ENCODE results near the gene ZNF90.
"Not testable (repeated sequence)": the region's sequence is repeated elsewhere in the genome, so short reads cannot be mapped to it uniquely, and the experiment has no call there.

The ZNF90 gene

GRCh38 chr19:20082876-20083275 lies 5.1 kb downstream of the ZNF90 start:
- not testable (repeated sequence) for H3K9ac ChIP-seq (ENCODE audit: low read depth in 1 of 2, low read length in 2 of 2); H3K27me3 ChIP-seq (ENCODE audit: control insufficient read depth in 1 of 2, insufficient read depth in 2 of 2, low read length in 2 of 2); H3K36me3 ChIP-seq (ENCODE audit: control insufficient read depth in 1 of 2, insufficient read depth in 2 of 2, low read length in 2 of 2); H3K27ac ChIP-seq (ENCODE audit: low read depth, low read length); H3K4me1 ChIP-seq (ENCODE audit: control insufficient read depth in 1 of 2, insufficient read depth in 2 of 2, low read length in 2 of 2); H3K4me3 ChIP-seq (ENCODE audit: low read depth in 1 of 2, low read length in 2 of 2)
- H3K9me3 ChIP-seq (ENCODE audit: control insufficient read depth in 1 of 2, low read length in 2 of 2): peaks cover 2 to 15% of the 10 kb centered on the region in 2 donors

DNA sequence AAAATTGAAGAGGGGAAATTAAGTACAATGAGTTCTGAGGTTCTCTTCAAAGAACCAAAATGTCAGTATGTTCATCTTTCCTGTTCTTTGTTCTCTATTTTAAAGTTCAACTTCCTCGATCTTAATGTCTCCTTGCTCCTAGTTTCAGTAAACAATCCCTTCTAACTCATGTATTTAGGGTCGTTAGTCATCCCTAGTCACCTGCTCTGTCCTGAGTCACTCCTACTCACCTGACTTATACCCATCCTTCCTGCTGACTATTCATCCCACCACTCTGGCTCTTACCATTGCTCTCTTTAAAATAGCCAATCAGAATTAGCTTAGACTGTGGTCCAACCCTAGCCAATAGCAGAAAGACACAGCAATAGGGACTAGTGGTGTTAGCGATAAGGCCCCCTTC lies 24.3 kb downstream of the ZNF90 start:
- Histone ChIP-seq H3K36me3 (ENCODE audit: control insufficient read depth in 1 of 2, insufficient read depth in 2 of 2, low read length in 2 of 2) (peaks cover 0 to 3% of the 10 kb centered on the region in 2 donors), H3K27me3 (ENCODE audit: control insufficient read depth in 1 of 2, insufficient read depth in 2 of 2, low read length in 2 of 2) (no peaks in the 10 kb centered on the region), H3K9me3 (ENCODE audit: control insufficient read depth in 1 of 2, low read length in 2 of 2) (peaks cover 40 to 44% of the 10 kb centered on the region in 2 donors)

DNA sequence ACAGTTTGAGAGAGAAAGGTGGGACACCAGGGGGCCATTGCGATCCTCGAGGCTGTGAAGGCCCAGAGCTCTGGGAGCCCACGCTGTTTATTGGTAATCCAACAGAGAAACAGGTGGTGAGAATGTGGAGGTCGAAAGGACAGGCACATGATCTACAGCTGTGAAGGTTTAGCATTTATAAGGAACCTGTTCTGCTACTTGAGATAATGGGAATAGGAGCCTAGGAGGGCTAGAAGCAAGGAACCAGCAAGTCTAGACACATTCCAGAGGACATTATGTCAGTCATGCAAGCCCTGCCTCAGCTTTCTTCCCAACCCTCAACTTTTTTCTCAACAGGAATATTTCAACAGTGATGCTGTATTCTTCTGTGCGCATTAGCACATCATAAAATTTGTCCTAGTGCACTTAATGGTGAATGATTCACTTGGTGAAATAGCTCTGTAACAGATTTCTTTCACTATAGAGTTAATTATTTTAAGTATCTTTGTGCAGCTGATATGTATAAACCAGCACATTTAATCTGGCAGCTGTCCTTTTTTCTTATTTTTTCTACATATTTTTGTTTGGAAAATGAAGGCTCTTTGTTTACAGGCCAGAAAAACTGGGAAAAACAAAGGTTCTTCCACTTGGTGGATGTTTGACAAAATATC lies 25.4 kb downstream of the ZNF90 start:
- Histone ChIP-seq H3K27ac (ENCODE audit: low read depth, low read length) (no peak overlapping the region), H3K9ac (ENCODE audit: low read depth in 1 of 2, low read length in 2 of 2) (no peak overlapping the region), H3K27me3 (ENCODE audit: control insufficient read depth in 1 of 2, insufficient read depth in 2 of 2, low read length in 2 of 2) (no peaks in the 10 kb centered on the region), H3K36me3 (ENCODE audit: control insufficient read depth in 1 of 2, insufficient read depth in 2 of 2, low read length in 2 of 2) (peaks cover 0 to 4% of the 10 kb centered on the region in 2 donors), H3K4me3 (ENCODE audit: low read depth in 1 of 2, low read length in 2 of 2) (no peak overlapping the region), H3K9me3 (ENCODE audit: control insufficient read depth in 1 of 2, low read length in 2 of 2) (peaks cover 39 to 44% of the 10 kb centered on the region in 2 donors), H3K4me1 (ENCODE audit: control insufficient read depth in 1 of 2, insufficient read depth in 2 of 2, low read length in 2 of 2) (no peaks in the 10 kb centered on the region)

More for the DNA sequence above, 24.3 kb downstream of the ZNF90 start:
- H3K4me3 ChIP-seq (ENCODE audit: low read depth in 1 of 2, low read length in 2 of 2): peak overlapping the region in 1 of 2 donors; percentile 0
- no peak overlapping the region for H3K9ac ChIP-seq (ENCODE audit: low read depth in 1 of 2, low read length in 2 of 2)
- no peaks in the 10 kb centered on the region for H3K4me1 ChIP-seq (ENCODE audit: control insufficient read depth in 1 of 2, insufficient read depth in 2 of 2, low read length in 2 of 2)
- H3K27ac ChIP-seq (ENCODE audit: low read depth, low read length): no peak overlapping the region

GRCh38 chr19:20107301-20107700 lies 29.5 kb downstream of the ZNF90 start:
- Histone ChIP-seq H3K9ac (ENCODE audit: low read depth in 1 of 2, low read length in 2 of 2) (no peak overlapping the region), H3K9me3 (ENCODE audit: control insufficient read depth in 1 of 2, low read length in 2 of 2) (peaks cover 21 to 35% of the 10 kb centered on the region in 2 donors), H3K4me1 (ENCODE audit: control insufficient read depth in 1 of 2, insufficient read depth in 2 of 2, low read length in 2 of 2) (no peaks in the 10 kb centered on the region), H3K4me3 (ENCODE audit: low read depth in 1 of 2, low read length in 2 of 2) (no peak overlapping the region), H3K36me3 (ENCODE audit: control insufficient read depth in 1 of 2, insufficient read depth in 2 of 2, low read length in 2 of 2) (peaks cover 0 to 4% of the 10 kb centered on the region in 2 donors), H3K27ac (ENCODE audit: low read depth, low read length) (no peak overlapping the region), H3K27me3 (ENCODE audit: control insufficient read depth in 1 of 2, insufficient read depth in 2 of 2, low read length in 2 of 2) (no peaks in the 10 kb centered on the region)

DNA sequence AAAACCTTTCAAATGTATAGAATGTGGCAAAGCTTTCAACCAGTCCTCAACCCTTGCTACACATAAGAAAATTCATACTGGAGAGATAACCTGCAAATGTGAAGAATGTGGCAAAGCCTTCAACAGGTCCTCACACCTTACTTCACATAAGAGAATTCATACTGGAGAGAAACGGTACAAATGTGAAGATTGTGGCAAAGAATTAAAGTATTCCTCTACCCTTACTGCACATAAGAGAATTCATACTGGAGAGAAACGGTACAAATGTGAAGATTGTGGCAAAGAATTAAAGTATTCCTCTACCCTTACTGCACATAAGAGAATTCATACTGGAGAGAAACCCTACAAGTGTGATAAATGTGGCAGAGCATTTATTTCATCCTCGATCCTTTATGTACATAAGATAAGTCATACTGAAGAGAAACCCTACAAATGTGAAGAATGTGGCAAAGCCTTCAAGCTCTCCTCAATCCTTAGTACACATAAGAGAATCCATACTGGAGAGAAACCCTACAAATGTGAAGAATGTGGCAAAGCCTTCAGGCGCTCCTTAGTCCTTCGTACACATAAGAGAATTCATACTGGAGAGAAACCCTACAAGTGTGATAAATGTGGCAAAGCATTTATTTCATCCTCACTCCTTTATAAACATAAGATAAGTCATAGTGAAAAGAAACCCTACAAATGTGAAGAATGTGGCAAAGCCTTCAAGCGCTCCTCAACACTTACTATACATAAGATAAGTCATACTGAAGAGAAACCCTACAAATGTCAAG lies 40.5 kb downstream of the ZNF90 start:
- H3K27ac ChIP-seq (ENCODE audit: low read depth, low read length); H3K4me1 ChIP-seq (ENCODE audit: control insufficient read depth in 1 of 2, insufficient read depth in 2 of 2, low read length in 2 of 2); H3K9ac ChIP-seq (ENCODE audit: low read depth in 1 of 2, low read length in 2 of 2); H3K36me3 ChIP-seq (ENCODE audit: control insufficient read depth in 1 of 2, insufficient read depth in 2 of 2, low read length in 2 of 2); H3K4me3 ChIP-seq (ENCODE audit: low read depth in 1 of 2, low read length in 2 of 2); H3K27me3 ChIP-seq (ENCODE audit: control insufficient read depth in 1 of 2, insufficient read depth in 2 of 2, low read length in 2 of 2): not testable (repeated sequence)
- H3K9me3 ChIP-seq (ENCODE audit: control insufficient read depth in 1 of 2, low read length in 2 of 2): peaks cover 54 to 58% of the 10 kb centered on the region in 2 donors

- Histone ChIP-seq H3K27me3 (ENCODE audit: control insufficient read depth in 1 of 2, insufficient read depth in 2 of 2, low read length in 2 of 2) (no peaks in the 10 kb centered on the region), H3K9me3 (ENCODE audit: control insufficient read depth in 1 of 2, low read length in 2 of 2) (peaks cover 41 to 51% of the 10 kb centered on the region in 2 donors), H3K9ac (ENCODE audit: low read depth in 1 of 2, low read length in 2 of 2) (no peak overlapping the region), H3K4me3 (ENCODE audit: low read depth in 1 of 2, low read length in 2 of 2) (no peak overlapping the region), H3K27ac (ENCODE audit: low read depth, low read length) (no peak overlapping the region), H3K36me3 (ENCODE audit: control insufficient read depth in 1 of 2, insufficient read depth in 2 of 2, low read length in 2 of 2) (peaks cover 0 to 3% of the 10 kb centered on the region in 2 donors), H3K4me1 (ENCODE audit: control insufficient read depth in 1 of 2, insufficient read depth in 2 of 2, low read length in 2 of 2) (no peaks in the 10 kb centered on the region)
Measured at GRCh38 chr19:20124879-20125278, 47.1 kb downstream of the ZNF90 start.

DNA sequence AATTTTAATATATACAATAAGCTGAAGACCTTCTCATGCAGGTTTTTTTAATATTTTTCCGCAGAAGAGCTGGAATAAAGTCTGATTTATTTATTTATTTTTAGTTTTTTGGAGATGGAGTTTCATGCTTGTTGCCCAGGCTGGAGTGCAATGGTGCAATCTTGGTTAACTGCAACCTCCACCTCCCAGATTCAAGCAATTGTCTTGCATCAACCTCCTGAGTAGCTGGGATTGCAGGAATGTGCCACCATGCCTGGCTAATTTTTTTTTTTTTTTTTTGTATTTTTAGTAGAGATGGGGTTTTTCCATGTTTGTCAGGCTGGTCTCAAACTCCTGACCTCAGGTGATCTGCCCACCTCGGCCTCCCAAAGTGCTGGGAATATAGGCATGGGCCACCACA lies 55.1 kb downstream of the ZNF90 start:
- H3K27me3 ChIP-seq (ENCODE audit: control insufficient read depth in 1 of 2, insufficient read depth in 2 of 2, low read length in 2 of 2); H3K4me3 ChIP-seq (ENCODE audit: low read depth in 1 of 2, low read length in 2 of 2); H3K36me3 ChIP-seq (ENCODE audit: control insufficient read depth in 1 of 2, insufficient read depth in 2 of 2, low read length in 2 of 2); H3K9ac ChIP-seq (ENCODE audit: low read depth in 1 of 2, low read length in 2 of 2); H3K27ac ChIP-seq (ENCODE audit: low read depth, low read length); H3K4me1 ChIP-seq (ENCODE audit: control insufficient read depth in 1 of 2, insufficient read depth in 2 of 2, low read length in 2 of 2): not testable (repeated sequence)
- peaks cover 15 to 23% of the 10 kb centered on the region in 2 donors for H3K9me3 ChIP-seq (ENCODE audit: control insufficient read depth in 1 of 2, low read length in 2 of 2)

- not testable (repeated sequence) for H3K27me3 ChIP-seq (ENCODE audit: control insufficient read depth in 1 of 2, insufficient read depth in 2 of 2, low read length in 2 of 2); H3K36me3 ChIP-seq (ENCODE audit: control insufficient read depth in 1 of 2, insufficient read depth in 2 of 2, low read length in 2 of 2); H3K4me3 ChIP-seq (ENCODE audit: low read depth in 1 of 2, low read length in 2 of 2); H3K27ac ChIP-seq (ENCODE audit: low read depth, low read length); H3K9ac ChIP-seq (ENCODE audit: low read depth in 1 of 2, low read length in 2 of 2); H3K4me1 ChIP-seq (ENCODE audit: control insufficient read depth in 1 of 2, insufficient read depth in 2 of 2, low read length in 2 of 2)
- peaks cover 7 to 15% of the 10 kb centered on the region in 2 donors for H3K9me3 ChIP-seq (ENCODE audit: control insufficient read depth in 1 of 2, low read length in 2 of 2)
Measured at GRCh38 chr19:20137714-20138113, 59.9 kb downstream of the ZNF90 start.

GRCh38 chr19:20151617-20152145 lies 73.9 kb downstream of the ZNF90 start:
- no peaks in the 10 kb centered on the region for H3K4me1 ChIP-seq (ENCODE audit: control insufficient read depth in 1 of 2, insufficient read depth in 2 of 2, low read length in 2 of 2)
- H3K9me3 ChIP-seq (ENCODE audit: control insufficient read depth in 1 of 2, low read length in 2 of 2): peaks cover 0 to 7% of the 10 kb centered on the region in 2 donors
- H3K27me3 ChIP-seq (ENCODE audit: control insufficient read depth in 1 of 2, insufficient read depth in 2 of 2, low read length in 2 of 2): no peaks in the 10 kb centered on the region

DNA sequence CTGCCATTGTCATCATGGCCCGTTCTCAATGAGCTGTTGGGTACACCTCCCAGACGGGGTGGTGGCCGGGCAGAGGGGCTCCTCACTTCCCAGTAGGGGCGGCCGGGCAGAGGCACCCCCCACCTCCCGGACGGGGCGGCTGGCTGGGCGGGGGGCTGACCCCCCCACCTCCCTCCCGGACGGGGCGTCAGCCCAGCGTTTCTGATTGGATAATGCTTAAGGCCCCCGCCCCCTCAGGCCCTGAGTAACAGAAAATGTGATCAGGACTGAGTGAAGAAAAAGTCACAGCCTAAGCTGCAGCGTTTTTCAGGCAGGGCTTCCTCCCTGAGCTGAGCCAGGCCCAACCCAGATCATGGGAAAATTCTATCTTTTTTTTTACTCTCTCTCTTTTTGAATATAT lies 74.7 kb downstream of the ZNF90 start:
- not testable (repeated sequence) for H3K9ac ChIP-seq (ENCODE audit: low read depth in 1 of 2, low read length in 2 of 2); H3K9me3 ChIP-seq (ENCODE audit: control insufficient read depth in 1 of 2, low read length in 2 of 2); H3K27ac ChIP-seq (ENCODE audit: low read depth, low read length); H3K36me3 ChIP-seq (ENCODE audit: control insufficient read depth in 1 of 2, insufficient read depth in 2 of 2, low read length in 2 of 2); H3K4me3 ChIP-seq (ENCODE audit: low read depth in 1 of 2, low read length in 2 of 2); H3K4me1 ChIP-seq (ENCODE audit: control insufficient read depth in 1 of 2, insufficient read depth in 2 of 2, low read length in 2 of 2); H3K27me3 ChIP-seq (ENCODE audit: control insufficient read depth in 1 of 2, insufficient read depth in 2 of 2, low read length in 2 of 2)

More at GRCh38 chr19:20151617-20152145, 73.9 kb downstream of the ZNF90 start:
- H3K36me3 ChIP-seq (ENCODE audit: control insufficient read depth in 1 of 2, insufficient read depth in 2 of 2, low read length in 2 of 2): no peaks in the 10 kb centered on the region
- H3K4me3 ChIP-seq (ENCODE audit: low read depth in 1 of 2, low read length in 2 of 2): no peak overlapping the region
- H3K27ac ChIP-seq (ENCODE audit: low read depth, low read length): no peak overlapping the region
- H3K9ac ChIP-seq (ENCODE audit: low read depth in 1 of 2, low read length in 2 of 2): no peak overlapping the region

Measured in duodenal mucosa (tissue), 2 donors.